HepG2 (cell line): Measurements from ENCODE around the gene SOX9. TPM values are rescaled to one million over a fixed set of nuclear protein-coding genes. Genes with fewer than 3 reads are reported as not detected.

ENCODE experiments used
- ARNTL ChIP-seq: sonication (generic); formaldehyde crosslinking; IDR thresholded peaks from 2 replicates; pipeline ENCODE4 v1.4.0; 2020; ENCODE audit warnings: mild to moderate bottlenecking, missing genetic modification reagents
- NFYB ChIP-seq: sonication (generic); formaldehyde crosslinking; IDR thresholded peaks from 2 replicates; pipeline ENCODE4 v1.4.0; 2020; ENCODE audit warnings: missing genetic modification reagents
- NRL ChIP-seq: sonication (generic); formaldehyde crosslinking; IDR thresholded peaks from 2 replicates; pipeline ENCODE4 v1.5.0; 2020; ENCODE audit warnings: missing genetic modification reagents, mild to moderate bottlenecking, moderate library complexity, borderline replicate concordance
- PITX1 ChIP-seq: sonication (generic); formaldehyde crosslinking; IDR thresholded peaks from 2 replicates; pipeline ENCODE4 v1.5.1; 2020; ENCODE audit warnings: mild to moderate bottlenecking, missing genetic modification reagents
- REXO4 ChIP-seq: sonication (generic); formaldehyde crosslinking; IDR thresholded peaks from 2 replicates; pipeline ENCODE4 v1.8.0; 2022; ENCODE audit warnings: missing genetic modification reagents, mild to moderate bottlenecking, borderline replicate concordance
- SAP130 ChIP-seq: IDR thresholded peaks from 2 replicates; pipeline ENCODE4 v1.6.1; 2016; ENCODE audit warnings: low read depth
- TEAD2 ChIP-seq: sonication (generic); formaldehyde crosslinking; IDR thresholded peaks from 2 replicates; pipeline ENCODE4 v1.9.0; 2021; ENCODE audit warnings: missing genetic modification reagents
- YEATS4 ChIP-seq: sonication (generic); formaldehyde crosslinking; IDR thresholded peaks from 2 replicates; pipeline ENCODE4 v1.4.0; 2020; ENCODE audit warnings: missing genetic modification reagents, borderline replicate concordance
- YY1 ChIP-seq: IDR thresholded peaks from 2 replicates; pipeline ENCODE4 v1.6.1; 2011; ENCODE audit warnings: low read length, low read depth, moderate library complexity, mild to moderate bottlenecking; ENCODE audit not compliant: insufficient read depth, insufficient replicate concordance
- ZFYVE20 ChIP-seq: sonication (generic); formaldehyde crosslinking; IDR thresholded peaks from 2 replicates; pipeline ENCODE4 v1.8.0; 2023; ENCODE audit warnings: low read depth, mild to moderate bottlenecking, moderate library complexity, missing genetic modification reagents, borderline replicate concordance
- ZNF496 ChIP-seq: sonication (generic); formaldehyde crosslinking; IDR thresholded peaks from 2 replicates; pipeline ENCODE4 v1.8.1; 2023; ENCODE audit warnings: mild to moderate bottlenecking, moderate library complexity, missing genetic modification reagents; ENCODE audit not compliant: insufficient replicate concordance
- ZNF501 ChIP-seq: sonication (generic); formaldehyde crosslinking; IDR thresholded peaks from 2 replicates; pipeline ENCODE4 v1.5.1; 2020; ENCODE audit warnings: mild to moderate bottlenecking, moderate library complexity, missing genetic modification reagents
- ZNF552 ChIP-seq: sonication (generic); formaldehyde crosslinking; IDR thresholded peaks from 2 replicates; pipeline ENCODE4 v1.9.0; 2022; ENCODE audit warnings: missing genetic modification reagents, mild to moderate bottlenecking, borderline replicate concordance
- ZNF556 ChIP-seq: sonication (generic); formaldehyde crosslinking; IDR thresholded peaks from 2 replicates; pipeline ENCODE4 v1.4.0; 2020; ENCODE audit warnings: mild to moderate bottlenecking, missing genetic modification reagents, borderline replicate concordance
- ZNF572 ChIP-seq: sonication (generic); formaldehyde crosslinking; IDR thresholded peaks from 2 replicates; pipeline ENCODE4 v1.5.1; 2020; ENCODE audit warnings: mild to moderate bottlenecking, missing genetic modification reagents
- ZNF616 ChIP-seq: sonication (generic); formaldehyde crosslinking; IDR thresholded peaks from 2 replicates; pipeline ENCODE4 v1.5.0; 2020; ENCODE audit warnings: low read depth, mild to moderate bottlenecking, missing genetic modification reagents
- ZNF678 ChIP-seq: sonication (generic); formaldehyde crosslinking; IDR thresholded peaks from 2 replicates; pipeline ENCODE4 v1.4.0; 2020; ENCODE audit warnings: mild to moderate bottlenecking, missing genetic modification reagents
- ZNF83 ChIP-seq: sonication (generic); formaldehyde crosslinking; IDR thresholded peaks from 2 replicates; pipeline ENCODE4 v1.4.0; 2020; ENCODE audit warnings: missing genetic modification reagents, mild to moderate bottlenecking, borderline replicate concordance
- ZNF891 ChIP-seq: sonication (generic); formaldehyde crosslinking; IDR thresholded peaks from 2 replicates; pipeline ENCODE4 v1.5.0; 2020; ENCODE audit warnings: mild to moderate bottlenecking, missing genetic modification reagents
- polyA plus RNA-seq, 8 experiments: library from polyadenylated mRNA; depleted of rRNA in 3 of 8; stranded (reverse) in 7 of 8; unstranded in 1 of 8; fragments of >200 nt; fragmentation: Illumina TruSeq in 4 of 8; extraction: Trizol in 4 of 8; gene quantifications; 2 replicates each; pipeline versions ENCODE4 v1.2.1 to v1.2.3, GENCODE V29; 2011 to 2016; ENCODE audit warnings: low read depth in 4 of 8, missing spikeins in 1 of 8, mixed read lengths in 1 of 8; ENCODE audit not compliant: insufficient read depth in 1 of 8
- total RNA-seq, 5 experiments: library from RNA; depleted of rRNA; stranded (reverse); fragments of >200 nt; fragmentation: Illumina TruSeq; extraction: Trizol; gene quantifications; 2 replicates each; pipeline ENCODE4 v1.2.3, GENCODE V29; 2016; ENCODE audit warnings: low read depth in 1 of 5
- TF ChIP-seq, protein P1 (sequence below): sonication (generic); formaldehyde crosslinking; IDR thresholded peaks from 2 replicates; pipeline ENCODE4 v1.4.0; 2020; ENCODE audit warnings: mild to moderate bottlenecking, missing genetic modification reagents, borderline replicate concordance
- TF ChIP-seq, protein P2 (sequence below): sonication (generic); formaldehyde crosslinking; IDR thresholded peaks from 2 replicates; pipeline ENCODE4 v1.5.0; 2020; ENCODE audit warnings: missing genetic modification reagents
- TF ChIP-seq, protein P3 (sequence below): sonication (generic); formaldehyde crosslinking; IDR thresholded peaks from 2 replicates; pipeline ENCODE4 v1.4.0; 2020; ENCODE audit warnings: missing genetic modification reagents
- TF ChIP-seq, protein P4 (sequence below): sonication (generic); formaldehyde crosslinking; IDR thresholded peaks from 2 replicates; pipeline ENCODE4 v1.8.1; 2023; ENCODE audit warnings: mild to moderate bottlenecking, inconsistent platforms, moderate library complexity, missing genetic modification reagents, borderline replicate concordance
- TF ChIP-seq, protein P5 (sequence below): IDR thresholded peaks from 2 replicates; pipeline ENCODE4 v1.6.1; 2016; ENCODE audit warnings: mild to moderate bottlenecking

SOX9 gene
- total and polyA plus RNA-seq, 2 of the 13 experiments (the other 11 are each of a cell fraction or from before 2014, with no cell fraction given): 16.1 to 27.6 TPM

DNA sequence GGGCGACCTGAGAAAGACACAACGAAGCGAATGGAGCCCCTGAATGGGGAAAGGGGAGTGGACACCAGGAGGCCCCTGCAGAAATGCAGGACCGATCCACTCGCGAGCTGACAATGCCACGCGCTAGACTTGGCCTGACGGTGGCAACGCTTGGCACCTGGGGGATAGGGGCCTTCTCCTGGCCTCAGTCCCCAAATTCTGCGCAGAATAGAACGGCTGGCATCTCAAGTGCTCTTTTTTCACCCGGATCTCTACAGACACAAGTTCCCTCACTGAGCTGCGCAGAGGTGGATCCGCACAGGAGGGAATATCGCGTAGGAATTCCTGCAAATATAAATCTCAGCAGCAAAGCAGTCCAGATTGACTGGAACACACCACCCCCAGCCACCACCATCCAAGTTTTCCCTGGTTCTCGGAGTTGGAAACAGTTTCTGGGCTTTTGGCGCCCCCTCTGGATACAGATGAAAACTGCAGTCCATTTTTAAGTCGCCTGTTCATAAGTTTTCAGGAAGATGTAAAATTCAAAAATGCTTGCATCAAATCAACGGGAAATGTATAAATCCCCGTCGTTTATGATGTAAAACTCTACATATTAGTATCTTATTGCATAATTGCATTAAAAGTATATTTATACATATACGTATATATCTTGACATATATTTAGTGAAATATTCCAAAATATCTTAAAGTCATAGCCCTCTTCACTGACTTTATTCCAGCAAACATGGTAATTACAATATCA, 2.3 kb upstream of the SOX9 start (continued):
- TF ChIP-seq, protein P1, sequence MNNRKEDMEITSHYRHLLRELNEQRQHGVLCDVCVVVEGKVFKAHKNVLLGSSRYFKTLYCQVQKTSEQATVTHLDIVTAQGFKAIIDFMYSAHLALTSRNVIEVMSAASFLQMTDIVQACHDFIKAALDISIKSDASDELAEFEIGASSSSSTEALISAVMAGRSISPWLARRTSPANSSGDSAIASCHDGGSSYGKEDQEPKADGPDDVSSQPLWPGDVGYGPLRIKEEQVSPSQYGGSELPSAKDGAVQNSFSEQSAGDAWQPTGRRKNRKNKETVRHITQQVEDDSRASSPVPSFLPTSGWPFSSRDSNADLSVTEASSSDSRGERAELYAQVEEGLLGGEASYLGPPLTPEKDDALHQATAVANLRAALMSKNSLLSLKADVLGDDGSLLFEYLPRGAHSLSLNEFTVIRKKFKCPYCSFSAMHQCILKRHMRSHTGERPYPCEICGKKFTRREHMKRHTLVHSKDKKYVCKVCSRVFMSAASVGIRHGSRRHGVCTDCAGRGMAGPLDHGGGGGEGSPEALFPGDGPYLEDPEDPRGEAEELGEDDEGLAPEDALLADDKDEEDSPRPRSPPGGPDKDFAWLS: no peak
- TF ChIP-seq REXO4 (CRISPR knock-in tag): no peak
- TF ChIP-seq ZFYVE20: no peak
- TF ChIP-seq SAP130 (CRISPR knock-in tag): no peak
- no peak for TF ChIP-seq YY1
- no peak for TF ChIP-seq ZNF552 (CRISPR knock-in tag)
- TF ChIP-seq ZNF572 (CRISPR knock-in tag): no peak
- no peak for TF ChIP-seq ZNF83 (CRISPR knock-in tag)
- TF ChIP-seq ZNF616 (CRISPR knock-in tag): no peak
- TF ChIP-seq ZNF678: no peak
- no peak for TF ChIP-seq ZNF496 (CRISPR knock-in tag)
- no peak for TF ChIP-seq ZNF891 (CRISPR knock-in tag)
- TF ChIP-seq ZNF556 (CRISPR knock-in tag): no peak
- TF ChIP-seq PITX1 (CRISPR knock-in tag): peak; percentile 39; the same call in 1 of the 2 replicates
- TF ChIP-seq, protein P2, sequence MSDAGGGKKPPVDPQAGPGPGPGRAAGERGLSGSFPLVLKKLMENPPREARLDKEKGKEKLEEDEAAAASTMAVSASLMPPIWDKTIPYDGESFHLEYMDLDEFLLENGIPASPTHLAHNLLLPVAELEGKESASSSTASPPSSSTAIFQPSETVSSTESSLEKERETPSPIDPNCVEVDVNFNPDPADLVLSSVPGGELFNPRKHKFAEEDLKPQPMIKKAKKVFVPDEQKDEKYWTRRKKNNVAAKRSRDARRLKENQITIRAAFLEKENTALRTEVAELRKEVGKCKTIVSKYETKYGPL (CRISPR knock-in tag): no peak
- TF ChIP-seq, protein P3, sequence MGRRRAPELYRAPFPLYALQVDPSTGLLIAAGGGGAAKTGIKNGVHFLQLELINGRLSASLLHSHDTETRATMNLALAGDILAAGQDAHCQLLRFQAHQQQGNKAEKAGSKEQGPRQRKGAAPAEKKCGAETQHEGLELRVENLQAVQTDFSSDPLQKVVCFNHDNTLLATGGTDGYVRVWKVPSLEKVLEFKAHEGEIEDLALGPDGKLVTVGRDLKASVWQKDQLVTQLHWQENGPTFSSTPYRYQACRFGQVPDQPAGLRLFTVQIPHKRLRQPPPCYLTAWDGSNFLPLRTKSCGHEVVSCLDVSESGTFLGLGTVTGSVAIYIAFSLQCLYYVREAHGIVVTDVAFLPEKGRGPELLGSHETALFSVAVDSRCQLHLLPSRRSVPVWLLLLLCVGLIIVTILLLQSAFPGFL (CRISPR knock-in tag): no peak
- no peak; the same call in 1 of the 2 replicates for TF ChIP-seq YEATS4 (CRISPR knock-in tag)
- no peak for TF ChIP-seq TEAD2
- TF ChIP-seq, protein P4, sequence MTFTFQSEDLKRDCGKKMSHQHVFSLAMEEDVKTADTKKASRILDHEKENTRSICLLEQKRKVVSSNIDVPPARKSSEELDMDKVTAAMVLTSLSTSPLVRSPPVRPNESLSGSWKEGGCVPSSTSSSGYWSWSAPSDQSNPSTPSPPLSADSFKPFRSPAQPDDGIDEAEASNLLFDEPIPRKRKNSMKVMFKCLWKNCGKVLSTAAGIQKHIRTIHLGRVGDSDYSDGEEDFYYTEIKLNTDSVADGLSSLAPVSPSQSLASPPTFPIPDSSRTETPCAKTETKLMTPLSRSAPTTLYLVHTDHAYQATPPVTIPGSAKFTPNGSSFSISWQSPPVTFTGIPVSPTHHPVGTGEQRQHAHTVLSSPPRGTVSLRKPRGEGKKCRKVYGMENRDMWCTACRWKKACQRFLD (CRISPR knock-in tag): no peak
- TF ChIP-seq NRL (CRISPR knock-in tag): 0 out of 2 replicates have a peak, but pooled peaks have one; percentile 36
- TF ChIP-seq ARNTL (CRISPR knock-in tag): no peak
- TF ChIP-seq, protein P5, sequence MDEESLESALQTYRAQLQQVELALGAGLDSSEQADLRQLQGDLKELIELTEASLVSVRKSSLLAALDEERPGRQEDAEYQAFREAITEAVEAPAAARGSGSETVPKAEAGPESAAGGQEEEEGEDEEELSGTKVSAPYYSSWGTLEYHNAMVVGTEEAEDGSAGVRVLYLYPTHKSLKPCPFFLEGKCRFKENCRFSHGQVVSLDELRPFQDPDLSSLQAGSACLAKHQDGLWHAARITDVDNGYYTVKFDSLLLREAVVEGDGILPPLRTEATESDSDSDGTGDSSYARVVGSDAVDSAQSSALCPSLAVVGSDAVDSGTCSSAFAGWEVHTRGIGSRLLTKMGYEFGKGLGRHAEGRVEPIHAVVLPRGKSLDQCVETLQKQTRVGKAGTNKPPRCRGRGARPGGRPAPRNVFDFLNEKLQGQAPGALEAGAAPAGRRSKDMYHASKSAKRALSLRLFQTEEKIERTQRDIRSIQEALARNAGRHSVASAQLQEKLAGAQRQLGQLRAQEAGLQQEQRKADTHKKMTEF (CRISPR knock-in tag): peak; percentile 31; the same call in 1 of the 2 replicates
- TF ChIP-seq NFYB (CRISPR knock-in tag): no peak
- TF ChIP-seq ZNF501 (CRISPR knock-in tag): peak; percentile 64
